H1 (cell line): Measurements from ENCODE around the gene AGXT2. TPM values are rescaled to one million over a fixed set of nuclear protein-coding genes. Genes with fewer than 3 reads are reported as not detected.

Source experiments
- CTCF ChIA-PET: fragments of 300-600 bp; sonication (Branson Sonifier 250); formaldehyde crosslinking; loops from one replicate; lab custom pipeline; 2021; ENCODE audit not compliant: partially characterized antibody; lab: Charles Lee
- POLR2A ChIA-PET: fragments of 300-600 bp; sonication (Branson Sonifier 250); formaldehyde crosslinking; loops from one replicate; lab custom pipeline; 2021; ENCODE audit warnings: inconsistent platforms; ENCODE audit not compliant: partially characterized antibody; lab: Charles Lee
- DNase-seq, 2 experiments: peaks; one replicate each; pipeline versions ENCODE4 v3.0.0 to v3.0.0-alpha.2; 2010 to 2022; ENCODE audit warnings: low spot score in 2 of 2, low read depth in 1 of 2, mixed read lengths in 1 of 2
- FAIRE-seq: peaks from 2 replicates; lab custom pipeline; 2011; peaks lifted over from hg19 to GRCh38; lab: Jason Lieb, UNC
- H2AFZ ChIP-seq: 2 replicates; pipeline ENCODE4 v1.8.1; 2012; ENCODE audit warnings: low read length, inconsistent platforms
- H2AK5ac ChIP-seq: 2 replicates; pipeline ENCODE4 v1.6.1; 2013; ENCODE audit warnings: low read depth, low read length
- H2BK120ac ChIP-seq: replicated peaks from 2 replicates; pipeline ENCODE3; 2013; ENCODE audit warnings: low read depth, low read length, inconsistent platforms
- H2BK12ac ChIP-seq: 2 replicates; pipeline ENCODE4 v1.6.1; 2013; ENCODE audit warnings: low read depth, low read length
- H2BK15ac ChIP-seq: 2 replicates; pipeline ENCODE4 v1.6.1; 2013; ENCODE audit warnings: low read length
- H2BK20ac ChIP-seq: 2 replicates; pipeline ENCODE4 v1.6.1; 2013; ENCODE audit warnings: low read length
- H2BK5ac ChIP-seq: 2 replicates; pipeline ENCODE4 v1.6.1; 2013; ENCODE audit warnings: low read depth, low read length
- H3K14ac ChIP-seq: 2 replicates; pipeline ENCODE4 v1.6.1; 2013; ENCODE audit warnings: inconsistent platforms; ENCODE audit not compliant: insufficient read length
- H3K18ac ChIP-seq: 2 replicates; pipeline ENCODE4 v1.6.1; 2013; ENCODE audit warnings: low read length; ENCODE audit errors: extremely low read depth
- H3K23ac ChIP-seq: 2 replicates; pipeline ENCODE4 v1.6.1; 2013; ENCODE audit warnings: inconsistent platforms; ENCODE audit not compliant: insufficient read length
- H3K23me2 ChIP-seq: 2 replicates; pipeline ENCODE4 v1.6.1; 2013; ENCODE audit warnings: low read depth, low read length
- H3K27ac ChIP-seq: 2 replicates; pipeline ENCODE4 v1.6.1; 2011; ENCODE audit warnings: low read depth, low read length, inconsistent platforms
- H3K27me3 ChIP-seq, 4 experiments: replicated peaks in 1 of 4; 1 replicate in 1 of 4; 2 replicates in 3 of 4; pipeline versions ENCODE4 v1.6.1 to v1.8.1; 2011 to 2013; ENCODE audit warnings: low read length in 3 of 4, mild to moderate bottlenecking in 3 of 4, inconsistent platforms in 2 of 4, mixed read lengths in 2 of 4, moderate library complexity in 1 of 4; ENCODE audit not compliant: control insufficient read depth in 3 of 4, insufficient read depth in 3 of 4; ENCODE audit errors: extremely low read depth in 1 of 4
- H3K36me3 ChIP-seq, 4 experiments: 2 replicates each; pipeline versions ENCODE4 v1.6.1 to v1.8.1; 2011 to 2013; ENCODE audit warnings: mild to moderate bottlenecking in 4 of 4, low read length in 3 of 4, moderate library complexity in 2 of 4, control low read depth in 1 of 4, inconsistent platforms in 1 of 4; ENCODE audit not compliant: insufficient read depth in 4 of 4, control insufficient read depth in 2 of 4
- H3K4ac ChIP-seq: replicated peaks from 2 replicates; pipeline ENCODE3; 2013; ENCODE audit warnings: low read length, low read depth, mixed read lengths, inconsistent platforms; ENCODE audit not compliant: insufficient read length
- H3K4me1 ChIP-seq, 4 experiments: replicated peaks in 1 of 4; 1 replicate in 1 of 4; 2 replicates in 3 of 4; pipeline versions ENCODE4 v1.6.1 to v1.8.1; 2011 to 2013; ENCODE audit warnings: low read length in 3 of 4, inconsistent platforms in 2 of 4, mixed read lengths in 1 of 4; ENCODE audit not compliant: insufficient read depth in 4 of 4, control insufficient read depth in 3 of 4
- H3K4me2 ChIP-seq, 2 experiments: 2 replicates each; pipeline versions ENCODE4 v1.6.1 to v1.8.1; 2011 to 2013; ENCODE audit warnings: low read depth in 2 of 2, low read length in 2 of 2, control low read depth in 1 of 2, inconsistent platforms in 1 of 2, mild to moderate bottlenecking in 1 of 2; ENCODE audit not compliant: insufficient read depth in 1 of 2
- H3K4me3 ChIP-seq, 4 experiments: fragments of 200-600, 300-600 bp in 1 of 4; sonication (generic), shearing (Covaris generic), sonication (Bioruptor Twin) in 1 of 4; 2 replicates each; pipeline versions ENCODE4 v1.5.1 to v1.8.1; 2011 to 2016; ENCODE audit warnings: low read length in 4 of 4, low read depth in 3 of 4, control low read depth in 2 of 4, inconsistent platforms in 2 of 4, mild to moderate bottlenecking in 2 of 4, mixed read lengths in 1 of 4, moderate library complexity in 1 of 4; ENCODE audit not compliant: insufficient read depth in 2 of 4; ENCODE audit errors: extremely low read depth in 1 of 4
- H3K56ac ChIP-seq: replicated peaks from 2 replicates; pipeline ENCODE3; 2013; ENCODE audit warnings: low read depth, mild to moderate bottlenecking, mixed read lengths, low read length, inconsistent platforms; ENCODE audit not compliant: insufficient read length
- H3K79me1 ChIP-seq: 2 replicates; pipeline ENCODE4 v1.6.1; 2013; ENCODE audit warnings: low read depth, low read length, control low read depth
- H3K79me2 ChIP-seq, 2 experiments: 2 replicates each; pipeline versions ENCODE4 v1.6.1 to v1.8.1; 2012 to 2013; ENCODE audit warnings: low read length in 2 of 2, mild to moderate bottlenecking in 2 of 2, inconsistent platforms in 1 of 2; ENCODE audit not compliant: insufficient read depth in 2 of 2, control insufficient read depth in 1 of 2
- H3K9ac ChIP-seq, 4 experiments: replicated peaks in 1 of 4; 1 replicate in 1 of 4; 2 replicates in 3 of 4; pipeline versions ENCODE4 v1.6.1 to v1.8.1; 2011 to 2013; ENCODE audit warnings: low read depth in 3 of 4, low read length in 3 of 4, control low read depth in 2 of 4, mild to moderate bottlenecking in 2 of 4, moderate library complexity in 2 of 4, inconsistent platforms in 1 of 4; ENCODE audit errors: extremely low read depth in 1 of 4
- H3K9me3 ChIP-seq, 2 experiments: 2 replicates each; pipeline versions ENCODE4 v1.6.1 to v1.8.1; 2012 to 2013; ENCODE audit warnings: mild to moderate bottlenecking in 2 of 2, moderate library complexity in 2 of 2, control low read depth in 1 of 2, inconsistent platforms in 1 of 2, low read depth in 1 of 2, low read length in 1 of 2, mixed read lengths in 1 of 2; ENCODE audit not compliant: insufficient read depth in 2 of 2
- H4K20me1 ChIP-seq, 2 experiments: replicated peaks in 1 of 2; 2 replicates each; pipeline versions ENCODE3 to v1.8.1; 2011 to 2013; ENCODE audit warnings: inconsistent platforms in 2 of 2, low read length in 2 of 2, mild to moderate bottlenecking in 1 of 2; ENCODE audit not compliant: insufficient read depth in 2 of 2, control insufficient read depth in 1 of 2
- H4K5ac ChIP-seq: 2 replicates; pipeline ENCODE4 v1.6.1; 2013; ENCODE audit warnings: low read length, low read depth, mixed read lengths, inconsistent platforms; ENCODE audit not compliant: insufficient read length
- H4K8ac ChIP-seq: 2 replicates; pipeline ENCODE4 v1.8.0; 2013; ENCODE audit warnings: mild to moderate bottlenecking, moderate library complexity, low read length, inconsistent platforms; ENCODE audit not compliant: insufficient read depth; ENCODE audit errors: extremely low read depth
- H4K91ac ChIP-seq: replicated peaks from 2 replicates; pipeline ENCODE3; 2013; ENCODE audit warnings: low read length, mixed read lengths, inconsistent platforms; ENCODE audit not compliant: insufficient read length
- CBX5 ChIP-seq: fragments of 300-800, 300-1000 bp; sonication (generic); IDR thresholded peaks from 2 replicates; pipeline ENCODE4 v1.7.1; 2016; ENCODE audit warnings: antibody characterized with exemption, low read length, low read depth
- GTF2F1 ChIP-seq: IDR thresholded peaks from 2 replicates; pipeline ENCODE4 v1.6.1; 2012; ENCODE audit warnings: low read depth, low read length, improper control_type of control experiment, borderline replicate concordance
- JUND ChIP-seq: IDR thresholded peaks from 2 replicates; pipeline ENCODE4 v1.6.1; 2011; ENCODE audit warnings: mild to moderate bottlenecking, improper control_type of control experiment, low read length
- PHF8 ChIP-seq: fragments of 200-600 bp; sonication (generic); conservative IDR thresholded peaks from 2 replicates; pipeline ENCODE4 v1.7.1; 2012; ENCODE audit warnings: low read depth, mild to moderate bottlenecking, inconsistent platforms, low read length, moderate library complexity
- SIN3A ChIP-seq, 2 experiments: IDR thresholded peaks in 1 of 2; conservative IDR thresholded peaks in 1 of 2; 2 replicates each; pipeline ENCODE4 v1.6.1; 2011 to 2012; ENCODE audit warnings: low read length in 2 of 2, improper control_type of control experiment in 1 of 2, low read depth in 1 of 2, mild to moderate bottlenecking in 1 of 2
- SIRT6 ChIP-seq: IDR thresholded peaks from one replicate; pipeline ENCODE4 v1.7.1; 2012; ENCODE audit warnings: low read length, inconsistent platforms
- SUZ12 ChIP-seq: fragments of 200-600 bp; sonication (generic); IDR thresholded peaks from 2 replicates; pipeline ENCODE4 v1.6.1; 2012; ENCODE audit warnings: mild to moderate bottlenecking, inconsistent platforms, low read length, moderate library complexity, mixed read lengths
- TAF7 ChIP-seq: optimal IDR thresholded peaks from 2 replicates; pipeline ENCODE3; 2011; ENCODE audit warnings: low read depth, mild to moderate bottlenecking, inconsistent platforms, low read length, moderate library complexity, borderline replicate concordance
- ZNF274 ChIP-seq: IDR thresholded peaks from 2 replicates; pipeline ENCODE4 v1.7.0; 2012; ENCODE audit warnings: low read length, borderline replicate concordance; ENCODE audit errors: extremely low read depth
- WGBS, 2 experiments: shearing (Covaris generic) in 1 of 2; methylation state at CpG; one replicate each; pipeline versions ENCODE4 v1.1.6 to v1.1.7; 2013 to 2015; ENCODE audit warnings: low lambda C conversion rate in 2 of 2, mixed read lengths in 2 of 2, inconsistent platforms in 1 of 2, low coverage in 1 of 2, missing lambda C conversion rate in 1 of 2; ENCODE audit not compliant: insufficient replicate concordance in 2 of 2, insufficient coverage in 1 of 2, insufficient read length in 1 of 2; ENCODE audit errors: extremely low coverage in 1 of 2, missing lambda C conversion rate in 1 of 2; 5-methylcytosine and 5-hydroxymethylcytosine counted together
- polyA plus RNA-seq, 7 experiments: library from polyadenylated mRNA; depleted of rRNA in 3 of 7; stranded (reverse) in 5 of 7; unstranded in 2 of 7; fragments of >200 nt in 5 of 7; fragments of 200-250 nt in 2 of 7; gene quantifications; 1 replicate in 5 of 7; 2 replicates in 1 of 7; 4 replicates in 1 of 7; pipeline versions ENCODE4 v1.2.1 to v1.2.3, GENCODE V29; 2011 to 2013; ENCODE audit warnings: missing spikeins in 2 of 7, mixed read lengths in 2 of 7
- total RNA-seq: library from RNA; stranded (reverse); fragmentation: NEBNext Ultra II Directional; extraction: Animal tissue kit (Norgen Biotek cat#: 25700); gene quantifications from 2 replicates; pipeline ENCODE4 v1.2.1, GENCODE V29; 2021
- TF ChIP-seq, protein P1 (sequence below): IDR thresholded peaks from 2 replicates; pipeline ENCODE4 v1.6.1; 2011; ENCODE audit warnings: low read length, improper control_type of control experiment
- TF ChIP-seq, protein P2 (sequence below), 3 experiments: IDR thresholded peaks; 1 replicate in 2 of 3; 2 replicates in 1 of 3; pipeline versions ENCODE4 v1.5.1 to v1.6.1; 2011; ENCODE audit warnings: low read length in 3 of 3, mild to moderate bottlenecking in 3 of 3, inconsistent platforms in 2 of 3, low read depth in 1 of 3, moderate library complexity in 1 of 3; ENCODE audit not compliant: insufficient read depth in 1 of 3; ENCODE audit errors: control extremely low read depth in 1 of 3

AGXT2 gene
- total and polyA plus RNA-seq, 2 of the 8 experiments (the other 6 are each of a cell fraction or from before 2014, with no cell fraction given), result not detected

GRCh38 chr5:35073160-35073559 is 25.4 kb upstream of the AGXT2 start:
- Histone ChIP-seq H3K4me3 (no peak overlapping the region), H2AFZ (no peak overlapping the region), H2BK20ac (no peak overlapping the region), H3K4ac (no peak overlapping the region), H2AK5ac (no peak overlapping the region), H3K14ac (no peak overlapping the region), H3K56ac (no peak overlapping the region), H2BK5ac (no peak overlapping the region), H3K79me2 (no peaks in the 10 kb centered on the region), H3K27ac (no peak overlapping the region), H3K79me1 (no peaks in the 10 kb centered on the region), H3K4me1 (no peaks in the 10 kb centered on the region), H3K23ac (no peak overlapping the region), H2BK120ac (no peak overlapping the region), H3K4me2 (no peak overlapping the region), H3K23me2 (no peaks in the 10 kb centered on the region), H4K20me1 (no peaks in the 10 kb centered on the region), H3K9ac (no peak overlapping the region), H3K18ac (no peak overlapping the region), H2BK12ac (no peak overlapping the region), H2BK15ac (no peak overlapping the region), H3K36me3 (no peaks in the 10 kb centered on the region), H4K8ac (no peak overlapping the region), H3K27me3 (peaks cover 0 to 1% (median 0%) of the 10 kb centered on the region in 4 experiments; a peak in 1 of 7 replicates), H4K5ac (no peak overlapping the region), H3K9me3 (no peaks in the 10 kb centered on the region), H4K91ac (no peak overlapping the region)
- FAIRE-seq (no peak), DNase-seq (no peak)
- CTCF ChIA-PET, result no interaction called here
- POLR2A ChIA-PET, result no interaction called here
- 90% methylated on average over 4 of the region's 4 CpGs; no CpG with 5 or more reads in 1 of the 2 experiments for WGBS, 2 experiments
- TF ChIP-seq JUND (no peak), TAF7 (no peak), GTF2F1 (no peak), ZNF274 (no peak), SUZ12 (no peak), CBX5 (no peak), SIRT6 (no peak), SIN3A (conservative IDR thresholded peaks at IDR 0.05 in 1 of 2, IDR thresholded peaks at IDR 0.05 in 1 of 2; ENCODE audit: low read depth in 1 of 2, low read length in 2 of 2) (no peak), PHF8 (no peak)
- TF ChIP-seq, protein P1, sequence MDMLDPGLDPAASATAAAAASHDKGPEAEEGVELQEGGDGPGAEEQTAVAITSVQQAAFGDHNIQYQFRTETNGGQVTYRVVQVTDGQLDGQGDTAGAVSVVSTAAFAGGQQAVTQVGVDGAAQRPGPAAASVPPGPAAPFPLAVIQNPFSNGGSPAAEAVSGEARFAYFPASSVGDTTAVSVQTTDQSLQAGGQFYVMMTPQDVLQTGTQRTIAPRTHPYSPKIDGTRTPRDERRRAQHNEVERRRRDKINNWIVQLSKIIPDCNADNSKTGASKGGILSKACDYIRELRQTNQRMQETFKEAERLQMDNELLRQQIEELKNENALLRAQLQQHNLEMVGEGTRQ, result no peak
- TF ChIP-seq, protein P2, sequence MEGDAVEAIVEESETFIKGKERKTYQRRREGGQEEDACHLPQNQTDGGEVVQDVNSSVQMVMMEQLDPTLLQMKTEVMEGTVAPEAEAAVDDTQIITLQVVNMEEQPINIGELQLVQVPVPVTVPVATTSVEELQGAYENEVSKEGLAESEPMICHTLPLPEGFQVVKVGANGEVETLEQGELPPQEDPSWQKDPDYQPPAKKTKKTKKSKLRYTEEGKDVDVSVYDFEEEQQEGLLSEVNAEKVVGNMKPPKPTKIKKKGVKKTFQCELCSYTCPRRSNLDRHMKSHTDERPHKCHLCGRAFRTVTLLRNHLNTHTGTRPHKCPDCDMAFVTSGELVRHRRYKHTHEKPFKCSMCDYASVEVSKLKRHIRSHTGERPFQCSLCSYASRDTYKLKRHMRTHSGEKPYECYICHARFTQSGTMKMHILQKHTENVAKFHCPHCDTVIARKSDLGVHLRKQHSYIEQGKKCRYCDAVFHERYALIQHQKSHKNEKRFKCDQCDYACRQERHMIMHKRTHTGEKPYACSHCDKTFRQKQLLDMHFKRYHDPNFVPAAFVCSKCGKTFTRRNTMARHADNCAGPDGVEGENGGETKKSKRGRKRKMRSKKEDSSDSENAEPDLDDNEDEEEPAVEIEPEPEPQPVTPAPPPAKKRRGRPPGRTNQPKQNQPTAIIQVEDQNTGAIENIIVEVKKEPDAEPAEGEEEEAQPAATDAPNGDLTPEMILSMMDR (IDR thresholded peaks at IDR 0.05; ENCODE audit: control extremely low read depth in 1 of 3, insufficient read depth in 1 of 3, low read depth in 1 of 3, low read length in 3 of 3), result no peak
